ENCODE results near the gene COBL. TPM values are rescaled to one million over a fixed set of nuclear protein-coding genes. Genes with fewer than 3 reads are reported as not detected.

COBL gene
- total and polyA plus RNA-seq, 2 of the 8 experiments (the other 6 are each of a cell fraction or from before 2014, with no cell fraction given) = 13.8 to 40.4 TPM

DNA sequence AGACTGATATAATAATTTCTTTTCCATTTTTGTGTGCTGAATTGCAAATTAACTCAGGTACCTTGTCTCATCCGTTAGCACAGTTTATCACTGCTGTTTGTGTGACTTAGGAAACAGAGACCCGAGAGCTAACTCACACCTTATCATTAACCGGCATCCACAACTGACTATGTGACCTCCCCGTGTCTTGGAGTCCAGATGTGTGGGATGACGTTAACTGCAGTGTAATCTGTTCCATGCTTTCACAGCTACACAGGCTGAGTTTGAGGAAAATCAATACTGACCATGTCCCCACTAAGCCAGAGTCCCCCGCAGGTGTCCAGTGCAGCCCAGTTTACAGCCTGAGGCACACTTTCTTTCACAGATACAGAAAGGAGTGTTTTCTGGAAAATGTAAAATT is 154.7 kb downstream of the COBL start:
- no peak for FAIRE-seq
- no peaks in the 10 kb centered on the region for H3K79me1 ChIP-seq (ENCODE audit: low read depth, low read length)
- no peak overlapping the region for H3K23ac ChIP-seq (ENCODE audit: insufficient read length)
- no peak overlapping the region for H4K8ac ChIP-seq (ENCODE audit: extremely low read depth, insufficient read depth, low read length)
- no peaks in the 10 kb centered on the region for H3K79me2 ChIP-seq (ENCODE audit: control insufficient read depth in 1 of 2, insufficient read depth in 2 of 2, low read length in 2 of 2)
- H3K23me2 ChIP-seq (ENCODE audit: low read depth, low read length) = no peaks in the 10 kb centered on the region
- no peak overlapping the region for H3K9ac ChIP-seq (replicated peaks in 1 of 4; ENCODE audit: extremely low read depth in 1 of 4, low read depth in 3 of 4, low read length in 3 of 4)
- no peaks in the 10 kb centered on the region for H3K27me3 ChIP-seq (replicated peaks in 1 of 4; ENCODE audit: control insufficient read depth in 3 of 4, extremely low read depth in 1 of 4, insufficient read depth in 3 of 4, low read length in 3 of 4)
- no peak overlapping the region for H2BK20ac ChIP-seq (ENCODE audit: low read length)
- H3K36me3 ChIP-seq (ENCODE audit: control insufficient read depth in 2 of 4, insufficient read depth in 4 of 4, low read length in 3 of 4) = no peaks in the 10 kb centered on the region
- no peak overlapping the region for H2AFZ ChIP-seq (ENCODE audit: low read length)
- no peak overlapping the region for H2BK5ac ChIP-seq (ENCODE audit: low read depth, low read length)
- H2BK15ac ChIP-seq (ENCODE audit: low read length) = peak overlapping the region; percentile 50; the same call in 1 of the 2 replicates
- H3K4me1 ChIP-seq (replicated peaks in 1 of 4; ENCODE audit: control insufficient read depth in 3 of 4, insufficient read depth in 4 of 4, low read length in 3 of 4) = peaks cover 0 to 5% (median 0%) of the 10 kb centered on the region in 4 experiments; a peak in 2 of 7 replicates
- H3K4me2 ChIP-seq (ENCODE audit: insufficient read depth in 1 of 2, low read depth in 2 of 2, low read length in 2 of 2) = no peak overlapping the region
- no peak overlapping the region for H2AK5ac ChIP-seq (ENCODE audit: low read depth, low read length)
- H4K5ac ChIP-seq (ENCODE audit: insufficient read length, low read depth, low read length) = no peak overlapping the region
- H3K4ac ChIP-seq (replicated peaks; ENCODE audit: insufficient read length, low read depth, low read length) = no peak overlapping the region
- ChIA-PET CTCF (ENCODE audit: partially characterized antibody) (interaction anchor here (0.8 to 7.8 kb wide), 58 partner anchors 9 to 1069 kb away, joined by 3 to 155 read pairs (median 5); partner anchors contain the start of gene ZPBP), POLR2A (ENCODE audit: partially characterized antibody) (interaction anchor here (1.3 kb wide), 1 partner anchor 206 kb away, joined by 3 read pairs; no protein-coding TSS in a partner anchor)
- H3K4me3 ChIP-seq (ENCODE audit: extremely low read depth in 1 of 4, insufficient read depth in 2 of 4, low read depth in 3 of 4, low read length in 4 of 4) = no peak overlapping the region
- WGBS, 2 experiments (ENCODE audit: extremely low coverage in 1 of 2, insufficient coverage in 1 of 2, insufficient read length in 1 of 2, insufficient replicate concordance in 2 of 2, low coverage in 1 of 2, low lambda C conversion rate in 2 of 2, missing lambda C conversion rate in 1 of 2) = 82% methylated on average over 6 of the region's 6 CpGs; no CpG with 5 or more reads in 1 of the 2 experiments
- no peak overlapping the region for H3K14ac ChIP-seq (ENCODE audit: insufficient read length)
- no peaks in the 10 kb centered on the region for H3K9me3 ChIP-seq (ENCODE audit: insufficient read depth in 2 of 2, low read depth in 1 of 2, low read length in 1 of 2)
- DNase-seq (ENCODE audit: low read depth in 1 of 2, low spot score in 2 of 2) = no peak
- no peak overlapping the region for H2BK12ac ChIP-seq (ENCODE audit: low read depth, low read length)
- H2BK120ac ChIP-seq (replicated peaks; ENCODE audit: low read depth, low read length) = no peak overlapping the region
- no peaks in the 10 kb centered on the region for H4K20me1 ChIP-seq (replicated peaks in 1 of 2; ENCODE audit: control insufficient read depth in 1 of 2, insufficient read depth in 2 of 2, low read length in 2 of 2)
- H4K91ac ChIP-seq (replicated peaks; ENCODE audit: insufficient read length, low read length) = no peak overlapping the region
- no peak overlapping the region for H3K56ac ChIP-seq (replicated peaks; ENCODE audit: insufficient read length, low read depth, low read length)
- H3K18ac ChIP-seq (ENCODE audit: extremely low read depth, low read length) = no peak overlapping the region
- no peak overlapping the region for H3K27ac ChIP-seq (ENCODE audit: low read depth, low read length)
- no peak for TF ChIP-seq NANOG (IDR thresholded peaks at IDR 0.05; ENCODE audit: insufficient read depth, low read depth, low read length, poor library complexity, severe bottlenecking)
- TF ChIP-seq TAF1 (IDR thresholded peaks at IDR 0.05; ENCODE audit: low read depth, low read length) = no peak
- no peak for TF ChIP-seq BACH1 (IDR thresholded peaks at IDR 0.05; ENCODE audit: low read length)
- TF ChIP-seq SRF (IDR thresholded peaks at IDR 0.05; ENCODE audit: low read depth, low read length) = no peak
- TF ChIP-seq, protein P1, sequence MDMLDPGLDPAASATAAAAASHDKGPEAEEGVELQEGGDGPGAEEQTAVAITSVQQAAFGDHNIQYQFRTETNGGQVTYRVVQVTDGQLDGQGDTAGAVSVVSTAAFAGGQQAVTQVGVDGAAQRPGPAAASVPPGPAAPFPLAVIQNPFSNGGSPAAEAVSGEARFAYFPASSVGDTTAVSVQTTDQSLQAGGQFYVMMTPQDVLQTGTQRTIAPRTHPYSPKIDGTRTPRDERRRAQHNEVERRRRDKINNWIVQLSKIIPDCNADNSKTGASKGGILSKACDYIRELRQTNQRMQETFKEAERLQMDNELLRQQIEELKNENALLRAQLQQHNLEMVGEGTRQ (IDR thresholded peaks at IDR 0.05; ENCODE audit: low read length) = no peak
- TF ChIP-seq CBX8 (IDR thresholded peaks at IDR 0.05; ENCODE audit: borderline replicate concordance, low read depth, low read length) = no peak
- TF ChIP-seq CREB1 (IDR thresholded peaks at IDR 0.05) = no peak
- TF ChIP-seq HDAC2 (IDR thresholded peaks at IDR 0.05; ENCODE audit: borderline replicate concordance in 1 of 2, low read depth in 2 of 2, low read length in 2 of 2) = no peak
- TF ChIP-seq FOSL1 (IDR thresholded peaks at IDR 0.05; ENCODE audit: insufficient read depth, low read depth, low read length) = no peak
- TF ChIP-seq CHD2 (IDR thresholded peaks at IDR 0.05; ENCODE audit: low read length) = no peak
- TF ChIP-seq, protein P2, sequence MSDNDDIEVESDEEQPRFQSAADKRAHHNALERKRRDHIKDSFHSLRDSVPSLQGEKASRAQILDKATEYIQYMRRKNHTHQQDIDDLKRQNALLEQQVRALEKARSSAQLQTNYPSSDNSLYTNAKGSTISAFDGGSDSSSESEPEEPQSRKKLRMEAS (IDR thresholded peaks at IDR 0.05) = no peak
- TF ChIP-seq, protein P3, sequence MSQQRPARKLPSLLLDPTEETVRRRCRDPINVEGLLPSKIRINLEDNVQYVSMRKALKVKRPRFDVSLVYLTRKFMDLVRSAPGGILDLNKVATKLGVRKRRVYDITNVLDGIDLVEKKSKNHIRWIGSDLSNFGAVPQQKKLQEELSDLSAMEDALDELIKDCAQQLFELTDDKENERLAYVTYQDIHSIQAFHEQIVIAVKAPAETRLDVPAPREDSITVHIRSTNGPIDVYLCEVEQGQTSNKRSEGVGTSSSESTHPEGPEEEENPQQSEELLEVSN (IDR thresholded peaks at IDR 0.05) = no peak
